GM21723 (cell line): ENCODE measurements around the gene MYEF2.

Source experiments
- ATAC-seq: cut with Tn5 transposase; IDR thresholded peaks from one replicate; pipeline ENCODE4 v1.9.1; 2021; ENCODE audit warnings: mild to moderate bottlenecking, moderate library complexity; ENCODE audit not compliant: unreplicated experiment

Gene MYEF2

GRCh38 chr15:48147358-48147757, 30.7 kb downstream of the MYEF2 start:
- ATAC-seq = no peak

GRCh38 chr15:48145923-48146322, 32.2 kb downstream of the MYEF2 start:
- no peak for ATAC-seq

GRCh38 chr15:48144889-48145288, 33.2 kb downstream of the MYEF2 start:
- ATAC-seq = peak; percentile 63

GRCh38 chr15:48143856-48144255, 34.2 kb downstream of the MYEF2 start:
- no peak for ATAC-seq

GRCh38 chr15:48132874-48133273, 45.2 kb downstream of the MYEF2 start:
- ATAC-seq = no peak

- no peak for ATAC-seq
Measured at GRCh38 chr15:48131324-48131723, 46.8 kb downstream of the MYEF2 start.

GRCh38 chr15:48126667-48127355, 51.3 kb downstream of the MYEF2 start:
- ATAC-seq = no peak

- no peak for ATAC-seq
Measured at GRCh38 chr15:48121849-48122248, 56.2 kb downstream of the MYEF2 start.

GRCh38 chr15:48120745-48121144, 57.4 kb downstream of the MYEF2 start, which contains the start of gene SLC24A5:
Gene SLC24A5, plus strand, starts transcription at chr15:48120990. Its CDS starts 55 bp downstream, at chr15:48121045.
- no peak for ATAC-seq

- no peak for ATAC-seq
Measured at GRCh38 chr15:48119277-48119676, 58.8 kb downstream of the MYEF2 start.

GRCh38 chr15:48112242-48112641, 65.9 kb downstream of the MYEF2 start:
- ATAC-seq = no peak

GRCh38 chr15:48109856-48110531, 68.1 kb downstream of the MYEF2 start:
- no peak for ATAC-seq

- no peak for ATAC-seq
Measured at GRCh38 chr15:48109212-48109611, 68.9 kb downstream of the MYEF2 start.

- no peak for ATAC-seq
Measured at GRCh38 chr15:48105936-48106335, 72.2 kb downstream of the MYEF2 start.

GRCh38 chr15:48103647-48104046, 74.4 kb downstream of the MYEF2 start:
- ATAC-seq = no peak

GRCh38 chr15:48102167-48102566, 75.9 kb downstream of the MYEF2 start:
- ATAC-seq = no peak

GRCh38 chr15:48101376-48101961, 76.6 kb downstream of the MYEF2 start:
- ATAC-seq = no peak

- no peak for ATAC-seq
Measured at GRCh38 chr15:48097264-48097663, 80.8 kb downstream of the MYEF2 start.

- peak; percentile 38 for ATAC-seq
Measured at GRCh38 chr15:48096813-48097212, 81.3 kb downstream of the MYEF2 start.

GRCh38 chr15:48096355-48096786, 81.7 kb downstream of the MYEF2 start:
- peak; percentile 74 for ATAC-seq

GRCh38 chr15:48091522-48091921, 86.6 kb downstream of the MYEF2 start:
- ATAC-seq = no peak

GRCh38 chr15:48090666-48091065, 87.4 kb downstream of the MYEF2 start:
- ATAC-seq = no peak
